ENCODE measurements around the gene VASP. TPM values are rescaled to one million over a fixed set of nuclear protein-coding genes. Genes with fewer than 3 reads are reported as not detected.

VASP gene
- total and polyA plus RNA-seq, 2 donors (not counting 1 experiment from before 2014, with no cell fraction given) = 79.5 to 108 TPM

GRCh38 chr19:45560686-45561085 is 53.4 kb downstream of the VASP start:
- Histone ChIP-seq H4K20me1 (ENCODE audit: control insufficient read depth, insufficient read depth, low read length, poor library complexity, severe bottlenecking) (no peaks in the 10 kb centered on the region), H3K27ac (ENCODE audit: low read length in 2 of 2) (no peak overlapping the region), H3K4me2 (replicated peaks; ENCODE audit: low read depth, low read length, poor library complexity, severe bottlenecking) (no peak overlapping the region), H2AFZ (ENCODE audit: insufficient read depth, low read depth, low read length, poor library complexity, severe bottlenecking) (no peak overlapping the region), H3K9ac (ENCODE audit: low read length) (no peak overlapping the region), H3K9me3 (ENCODE audit: control extremely low read depth in 1 of 3, control insufficient read depth in 2 of 3, insufficient read depth in 1 of 3, low read length in 2 of 3) (no peaks in the 10 kb centered on the region), H3K79me2 (ENCODE audit: control insufficient read depth, insufficient read depth, low read length) (peaks cover 38% of the 10 kb centered on the region), H3K36me3 (replicated peaks in 1 of 2; ENCODE audit: control extremely low read depth in 1 of 2, control insufficient read depth in 1 of 2, extremely low read depth in 1 of 2, insufficient read depth in 2 of 2, low read length in 1 of 2) (peaks cover 0 to 3% of the 10 kb centered on the region in 2 experiments), H3K4me3 (ENCODE audit: control extremely low read depth in 1 of 5, extremely low read depth in 1 of 5, insufficient read depth in 1 of 5, low read depth in 2 of 5, low read length in 4 of 5) (no peak overlapping the region), H3K27me3 (replicated peaks in 1 of 4; ENCODE audit: control extremely low read depth in 1 of 4, control insufficient read depth in 3 of 4, insufficient read depth in 4 of 4, low read length in 3 of 4) (no peaks in the 10 kb centered on the region), H3K4me1 (ENCODE audit: control insufficient read depth in 2 of 2, insufficient read depth in 2 of 2, low read length in 2 of 2) (peaks cover 3 to 45% of the 10 kb centered on the region in 2 donors)
- POLR2A ChIA-PET = no interaction called here
- intact Hi-C loops (cut with micrococcal nuclease) = no loop called here
- Mint-ChIP-seq H3K4me1 (peaks cover 34% of the 10 kb centered on the region), H3K27ac (no peak overlapping the region), H3K4me3 (no peak overlapping the region), H3K27me3 (no peaks in the 10 kb centered on the region), H3K9me3 (ENCODE audit: insufficient read depth) (no peaks in the 10 kb centered on the region)
- TF ChIP-seq CTCF (IDR thresholded peaks at IDR 0.05) (no peak), EZH2 (IDR thresholded peaks at IDR 0.05; ENCODE audit: borderline replicate concordance, insufficient read depth, low read depth, low read length, poor library complexity, severe bottlenecking) (no peak)
- no peak for ATAC-seq (ENCODE audit: low read depth)
- 100% methylated on average over 4 of the region's 11 CpGs for WGBS (ENCODE audit: insufficient coverage)
- DNase-seq = no peak
- CTCF ChIA-PET = interaction anchor here (0.5 to 1.2 kb wide), 2 partner anchors 35 to 137 kb away, joined by 3 to 4 read pairs; partner anchors contain the start of gene ERCC1

GRCh38 chr19:45564131-45564780 is 57.0 kb downstream of the VASP start:
- Histone ChIP-seq H3K9me3 (ENCODE audit: control extremely low read depth in 1 of 3, control insufficient read depth in 2 of 3, insufficient read depth in 1 of 3, low read length in 2 of 3) (no peaks in the 10 kb centered on the region), H3K36me3 (replicated peaks in 1 of 2; ENCODE audit: control extremely low read depth in 1 of 2, control insufficient read depth in 1 of 2, extremely low read depth in 1 of 2, insufficient read depth in 2 of 2, low read length in 1 of 2) (peaks cover 0 to 3% of the 10 kb centered on the region in 2 experiments), H2AFZ (ENCODE audit: insufficient read depth, low read depth, low read length, poor library complexity, severe bottlenecking) (no peak overlapping the region), H3K9ac (ENCODE audit: low read length) (no peak overlapping the region), H3K4me2 (replicated peaks; ENCODE audit: low read depth, low read length, poor library complexity, severe bottlenecking) (peak overlapping the region; percentile 44), H3K4me1 (ENCODE audit: control insufficient read depth in 2 of 2, insufficient read depth in 2 of 2, low read length in 2 of 2) (peaks cover 0 to 36% of the 10 kb centered on the region in 2 donors), H3K27ac (ENCODE audit: low read length in 2 of 2) (peak overlapping the region in 1 of 2 donors; percentile 28), H3K4me3 (ENCODE audit: control extremely low read depth in 1 of 5, extremely low read depth in 1 of 5, insufficient read depth in 1 of 5, low read depth in 2 of 5, low read length in 4 of 5) (no peak overlapping the region), H4K20me1 (ENCODE audit: control insufficient read depth, insufficient read depth, low read length, poor library complexity, severe bottlenecking) (no peaks in the 10 kb centered on the region), H3K79me2 (ENCODE audit: control insufficient read depth, insufficient read depth, low read length) (peaks cover 31% of the 10 kb centered on the region), H3K27me3 (replicated peaks in 1 of 4; ENCODE audit: control extremely low read depth in 1 of 4, control insufficient read depth in 3 of 4, insufficient read depth in 4 of 4, low read length in 3 of 4) (no peaks in the 10 kb centered on the region)
- Mint-ChIP-seq H3K27me3 (no peaks in the 10 kb centered on the region), H3K4me3 (no peak overlapping the region), H3K9me3 (ENCODE audit: insufficient read depth) (no peaks in the 10 kb centered on the region), H3K27ac (peak overlapping the region; percentile 71), H3K4me1 (peaks cover 25% of the 10 kb centered on the region)
- POLR2A ChIA-PET = no interaction called here
- no peak for ATAC-seq (ENCODE audit: low read depth)
- intact Hi-C loops (cut with micrococcal nuclease) = no loop called here
- CTCF ChIA-PET = no interaction called here
- TF ChIP-seq EZH2 (IDR thresholded peaks at IDR 0.05; ENCODE audit: borderline replicate concordance, insufficient read depth, low read depth, low read length, poor library complexity, severe bottlenecking) (no peak), CTCF (IDR thresholded peaks at IDR 0.05) (no peak)
- DNase-seq = peak; percentile 40
- WGBS (ENCODE audit: insufficient coverage) = 87% methylated on average over 5 of the region's 5 CpGs
